Measurements from ENCODE around the gene MINDY1.

DNA sequence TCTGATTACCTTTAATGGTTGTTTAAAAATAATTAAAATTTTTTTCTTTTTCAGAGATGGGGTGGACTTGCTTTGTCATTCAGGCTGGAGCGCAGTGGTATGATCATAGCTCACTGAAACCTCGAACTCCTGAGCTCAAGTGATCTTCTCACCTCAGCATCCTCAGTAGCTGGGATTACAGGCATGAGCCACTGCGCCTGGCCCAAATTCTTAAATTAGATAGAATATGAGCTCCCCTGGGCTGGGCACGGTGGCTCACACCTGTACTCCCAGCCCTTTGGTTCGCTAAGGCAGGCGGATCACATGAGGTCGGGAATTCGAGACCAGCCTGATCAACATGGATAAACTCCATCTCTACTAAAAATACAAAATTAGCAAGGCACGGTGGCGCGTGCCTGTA lies 49.0 kb downstream of the MINDY1 start:
- TF ChIP-seq, protein P1, sequence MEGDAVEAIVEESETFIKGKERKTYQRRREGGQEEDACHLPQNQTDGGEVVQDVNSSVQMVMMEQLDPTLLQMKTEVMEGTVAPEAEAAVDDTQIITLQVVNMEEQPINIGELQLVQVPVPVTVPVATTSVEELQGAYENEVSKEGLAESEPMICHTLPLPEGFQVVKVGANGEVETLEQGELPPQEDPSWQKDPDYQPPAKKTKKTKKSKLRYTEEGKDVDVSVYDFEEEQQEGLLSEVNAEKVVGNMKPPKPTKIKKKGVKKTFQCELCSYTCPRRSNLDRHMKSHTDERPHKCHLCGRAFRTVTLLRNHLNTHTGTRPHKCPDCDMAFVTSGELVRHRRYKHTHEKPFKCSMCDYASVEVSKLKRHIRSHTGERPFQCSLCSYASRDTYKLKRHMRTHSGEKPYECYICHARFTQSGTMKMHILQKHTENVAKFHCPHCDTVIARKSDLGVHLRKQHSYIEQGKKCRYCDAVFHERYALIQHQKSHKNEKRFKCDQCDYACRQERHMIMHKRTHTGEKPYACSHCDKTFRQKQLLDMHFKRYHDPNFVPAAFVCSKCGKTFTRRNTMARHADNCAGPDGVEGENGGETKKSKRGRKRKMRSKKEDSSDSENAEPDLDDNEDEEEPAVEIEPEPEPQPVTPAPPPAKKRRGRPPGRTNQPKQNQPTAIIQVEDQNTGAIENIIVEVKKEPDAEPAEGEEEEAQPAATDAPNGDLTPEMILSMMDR (conservative IDR thresholded peaks at IDR 0.05; ENCODE audit: low read length), result no peak
- TF ChIP-seq EZH2phosphoT487 (IDR thresholded peaks at IDR 0.05; ENCODE audit: borderline replicate concordance, low read depth, low read length), result no peak

Measured in OCI-LY7 (cell line).